GM21737 (cell line): Measurements from ENCODE around the gene ASCL2.

Experiments used
- ATAC-seq: cut with Tn5 transposase; IDR thresholded peaks from one replicate; pipeline ENCODE4 v1.9.1; 2021; ENCODE audit warnings: mild to moderate bottlenecking, moderate library complexity; ENCODE audit not compliant: unreplicated experiment

Gene ASCL2, protein sequence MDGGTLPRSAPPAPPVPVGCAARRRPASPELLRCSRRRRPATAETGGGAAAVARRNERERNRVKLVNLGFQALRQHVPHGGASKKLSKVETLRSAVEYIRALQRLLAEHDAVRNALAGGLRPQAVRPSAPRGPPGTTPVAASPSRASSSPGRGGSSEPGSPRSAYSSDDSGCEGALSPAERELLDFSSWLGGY

DNA sequence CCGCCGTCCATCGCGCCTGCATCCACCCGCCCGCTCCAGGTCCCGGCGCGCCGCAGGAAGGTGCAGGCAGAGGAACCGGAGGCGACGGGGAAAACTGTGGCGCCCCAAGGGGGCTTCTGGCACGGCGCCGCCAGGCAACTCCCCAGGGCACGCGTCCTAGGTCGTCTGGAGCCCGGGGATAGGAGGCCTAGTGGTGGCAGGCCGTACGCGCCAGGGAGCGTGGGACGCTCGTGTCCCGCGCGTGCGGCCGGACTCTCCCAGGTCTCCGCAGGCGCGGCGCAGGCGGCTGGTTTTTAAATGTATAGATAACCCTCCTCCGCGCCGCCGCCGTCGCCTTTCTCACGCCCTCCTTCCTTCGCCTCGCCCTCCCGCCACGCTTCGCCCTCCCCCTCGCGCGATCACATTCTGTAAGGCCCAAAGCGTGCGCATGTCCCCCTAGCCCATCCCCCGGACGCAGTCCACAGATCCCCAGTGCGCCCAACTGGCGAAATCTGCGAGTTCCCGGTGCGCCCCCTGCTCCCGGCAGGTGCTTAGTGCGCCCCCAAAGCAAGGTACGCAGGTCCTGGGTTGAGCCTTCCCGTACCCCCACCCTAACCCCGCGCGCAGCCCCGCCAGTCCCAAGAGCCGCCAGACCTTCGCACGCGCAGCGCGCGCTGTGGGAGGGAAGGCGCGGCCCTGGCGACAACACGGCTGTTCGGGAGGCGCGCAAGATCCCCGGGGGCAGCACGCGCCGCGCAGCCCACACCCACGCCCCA is at the start of gene ASCL2:
Gene ASCL2 (minus strand): TSS at position 267 of the 755 bp plus-strand sequence. CDS start 256 bp downstream, at position 11.
- no peak for ATAC-seq

DNA sequence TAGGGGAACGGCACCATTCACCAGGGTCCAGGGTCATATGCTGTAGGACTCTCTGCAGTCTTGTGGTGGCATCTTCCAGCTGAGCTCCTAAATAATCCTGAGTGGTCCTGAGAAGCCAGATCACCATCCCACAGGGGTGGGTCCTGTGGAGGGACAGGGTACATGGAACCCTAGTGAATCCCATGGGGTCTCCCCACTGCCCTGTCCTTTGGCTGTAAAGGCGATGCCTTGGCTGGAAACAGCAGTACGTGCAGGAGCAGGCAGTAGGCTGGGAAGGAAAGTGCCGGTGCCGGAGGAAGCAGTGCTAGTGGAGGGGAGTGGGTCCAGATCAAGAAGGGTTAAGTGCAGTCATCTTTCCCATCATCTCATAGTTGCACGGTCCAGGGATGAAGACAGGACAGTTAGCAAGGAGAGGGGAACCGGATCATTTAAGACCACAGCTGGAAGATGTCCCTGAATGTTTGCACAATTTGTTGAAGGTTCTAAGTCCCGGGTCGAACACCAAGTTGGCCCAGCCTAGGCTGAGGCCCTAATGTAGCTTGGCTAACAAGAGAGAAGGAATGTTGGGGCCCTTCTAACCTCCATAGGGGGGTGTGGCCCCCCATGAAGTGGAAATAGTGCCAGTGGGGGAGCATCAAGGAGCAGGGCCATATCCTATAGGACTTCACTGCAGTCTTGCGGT is 49.5 kb upstream of the ASCL2 start:
- ATAC-seq, result no peak

DNA sequence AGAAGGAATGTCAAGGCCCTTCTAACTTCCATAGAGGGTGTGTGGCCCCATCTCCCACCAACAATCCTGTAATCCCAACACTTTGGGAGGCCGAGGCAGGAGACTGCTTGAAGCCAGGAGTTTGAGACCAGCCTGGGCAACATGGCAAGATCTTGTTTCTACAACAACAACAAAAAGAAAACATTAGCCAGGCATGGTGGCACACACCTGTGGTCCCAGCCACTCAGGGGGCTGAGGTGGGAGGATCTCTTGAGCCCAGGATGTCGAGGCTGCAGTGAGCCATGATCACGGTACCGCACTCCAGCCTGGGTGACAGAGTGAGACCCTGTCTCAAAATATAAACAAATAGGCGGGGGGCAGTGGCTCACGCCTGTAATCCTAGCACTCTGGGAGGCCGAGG is 48.3 kb upstream of the ASCL2 start:
- no peak for ATAC-seq

DNA sequence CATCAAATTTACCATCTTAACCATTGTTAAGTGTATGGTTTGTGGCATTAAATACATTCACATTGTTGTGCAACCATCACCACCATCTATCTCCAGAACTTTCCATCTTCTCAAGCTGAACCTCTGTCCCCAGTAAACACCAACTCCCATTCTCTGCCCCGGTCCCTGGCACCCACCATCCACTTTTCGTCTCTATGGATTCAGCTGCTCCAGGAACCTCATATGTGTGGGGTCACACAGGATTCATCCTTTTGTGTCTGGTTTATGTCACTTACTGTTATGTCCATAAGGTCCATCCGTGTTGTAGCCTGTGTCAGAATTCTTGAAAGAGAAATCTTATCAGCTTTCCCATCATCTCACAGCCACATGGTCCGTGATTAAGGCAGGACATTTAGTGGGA is 47.7 kb upstream of the ASCL2 start:
- no peak for ATAC-seq

DNA sequence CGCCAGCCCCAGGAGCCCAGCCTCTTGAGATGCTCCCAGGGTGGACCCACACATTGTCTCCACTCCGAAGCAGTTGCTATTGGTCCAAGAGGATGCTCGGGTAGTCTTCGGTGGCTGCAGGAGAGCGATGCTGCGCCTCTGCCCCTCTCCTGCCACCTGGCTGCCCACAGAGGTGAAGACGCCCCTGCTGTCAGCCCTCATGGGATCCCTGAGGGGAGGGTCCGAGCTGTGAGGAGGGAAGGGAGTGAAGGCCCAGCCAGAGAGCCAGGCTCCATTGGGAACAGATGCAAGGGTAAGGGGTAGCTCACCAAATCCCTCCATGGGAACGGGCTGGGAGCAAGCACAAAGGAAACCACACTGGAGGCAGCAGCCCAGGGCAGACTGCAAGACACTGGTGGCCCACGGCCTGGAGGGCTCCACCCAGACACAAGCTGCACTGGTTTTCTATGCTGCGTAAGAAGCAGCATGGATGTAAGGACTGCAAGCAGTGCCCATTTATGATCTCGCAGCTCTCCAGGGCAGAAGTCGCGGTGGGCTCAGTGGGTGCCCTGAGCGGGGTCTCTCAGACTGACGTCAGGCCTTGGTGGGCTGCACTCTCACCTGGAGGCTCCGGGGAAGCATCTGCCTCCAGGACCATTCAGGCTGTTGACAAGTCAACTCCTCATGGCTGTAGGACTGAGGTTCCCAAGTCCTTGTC is 47.1 kb upstream of the ASCL2 start:
- ATAC-seq, result no peak

DNA sequence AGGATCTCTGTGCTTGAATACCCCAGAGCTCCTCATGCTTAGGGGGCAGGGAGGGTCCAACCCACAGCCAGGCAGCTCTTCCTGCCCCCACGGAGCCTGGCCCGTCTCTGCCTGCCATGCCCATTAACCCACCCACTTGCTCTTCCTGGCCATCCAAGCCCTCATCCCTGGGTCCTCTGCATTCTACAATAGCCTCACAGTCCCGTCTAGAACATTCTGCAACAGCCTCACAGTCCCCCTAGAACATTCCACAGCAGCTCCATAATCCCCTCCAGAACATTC is 46.5 kb upstream of the ASCL2 start:
- ATAC-seq, result no peak

DNA sequence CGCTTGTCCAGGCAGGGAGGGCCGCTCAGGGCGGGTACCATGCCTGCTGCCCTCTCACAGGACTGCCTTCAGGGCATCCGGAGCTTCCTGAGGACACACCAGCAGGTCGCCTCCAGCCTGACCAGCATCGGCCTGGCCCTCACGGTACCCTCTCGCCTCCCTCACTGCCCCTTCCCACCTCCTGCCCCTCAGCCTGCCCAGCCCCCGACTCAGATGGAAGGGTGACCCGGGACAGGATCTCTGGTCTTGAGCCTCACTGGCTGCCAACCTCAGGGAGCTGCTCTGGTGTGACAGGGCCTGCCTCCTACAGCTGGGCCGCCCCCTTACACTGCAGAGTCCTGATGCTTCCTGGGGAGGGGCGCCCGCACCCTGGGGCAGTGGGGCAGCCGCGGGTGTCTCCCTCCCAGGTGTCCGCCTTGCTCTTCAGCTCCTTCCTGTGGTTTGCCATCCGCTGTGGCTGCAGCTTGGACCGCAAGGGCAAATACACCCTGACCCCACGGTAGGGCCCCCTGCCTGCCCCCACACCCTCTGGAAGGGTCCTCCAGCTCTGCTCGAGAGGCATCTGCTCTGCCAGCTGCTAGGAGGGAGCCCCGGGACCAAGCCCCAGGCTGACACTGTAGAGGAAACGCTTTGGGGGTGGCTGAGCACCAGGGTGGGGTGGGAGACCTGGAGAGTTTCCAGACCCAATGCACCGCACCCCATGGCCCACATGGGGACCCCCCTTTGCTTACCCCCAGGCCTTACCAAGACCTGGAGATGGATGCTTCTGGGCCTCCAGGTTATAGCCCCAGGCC is 46.0 kb upstream of the ASCL2 start:
- no peak for ATAC-seq

DNA sequence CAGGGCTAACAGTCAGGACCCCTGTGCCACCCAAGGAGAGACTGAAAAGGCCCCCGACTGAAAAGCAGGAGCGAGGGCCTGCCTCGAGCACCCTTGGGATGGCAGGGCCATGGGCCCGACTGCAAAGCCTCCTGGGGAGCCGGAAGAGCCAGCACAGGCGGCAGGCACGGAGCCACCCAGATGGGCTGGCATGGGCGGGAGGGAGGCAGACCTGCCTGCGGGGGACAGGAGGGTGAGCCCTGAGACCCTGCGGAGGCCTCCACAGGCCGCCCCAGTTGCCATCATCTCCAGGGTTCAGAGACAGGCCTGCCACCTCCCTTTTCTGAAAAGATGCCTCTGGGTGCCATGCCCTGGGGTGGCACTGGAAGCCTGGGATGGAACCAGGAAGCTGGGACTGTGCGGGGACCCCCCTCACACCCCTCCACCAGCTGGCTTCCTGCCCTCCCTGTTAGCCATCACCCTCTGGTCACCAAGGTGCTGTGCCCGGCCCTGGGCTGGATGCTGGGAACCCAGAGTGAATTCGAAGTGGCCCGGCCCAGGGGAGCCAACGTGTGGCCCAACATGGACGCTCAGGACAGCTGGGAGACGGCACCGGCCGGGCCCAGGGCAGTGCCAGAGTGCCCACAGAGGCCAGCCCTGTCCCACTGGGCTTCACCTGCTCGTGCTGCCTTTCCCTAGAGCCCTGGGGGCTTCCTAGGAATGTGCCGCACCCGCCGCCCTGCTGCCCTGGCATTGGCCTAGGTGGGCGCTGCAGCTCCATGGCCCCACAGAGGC is 45.2 kb upstream of the ASCL2 start:
- no peak for ATAC-seq

DNA sequence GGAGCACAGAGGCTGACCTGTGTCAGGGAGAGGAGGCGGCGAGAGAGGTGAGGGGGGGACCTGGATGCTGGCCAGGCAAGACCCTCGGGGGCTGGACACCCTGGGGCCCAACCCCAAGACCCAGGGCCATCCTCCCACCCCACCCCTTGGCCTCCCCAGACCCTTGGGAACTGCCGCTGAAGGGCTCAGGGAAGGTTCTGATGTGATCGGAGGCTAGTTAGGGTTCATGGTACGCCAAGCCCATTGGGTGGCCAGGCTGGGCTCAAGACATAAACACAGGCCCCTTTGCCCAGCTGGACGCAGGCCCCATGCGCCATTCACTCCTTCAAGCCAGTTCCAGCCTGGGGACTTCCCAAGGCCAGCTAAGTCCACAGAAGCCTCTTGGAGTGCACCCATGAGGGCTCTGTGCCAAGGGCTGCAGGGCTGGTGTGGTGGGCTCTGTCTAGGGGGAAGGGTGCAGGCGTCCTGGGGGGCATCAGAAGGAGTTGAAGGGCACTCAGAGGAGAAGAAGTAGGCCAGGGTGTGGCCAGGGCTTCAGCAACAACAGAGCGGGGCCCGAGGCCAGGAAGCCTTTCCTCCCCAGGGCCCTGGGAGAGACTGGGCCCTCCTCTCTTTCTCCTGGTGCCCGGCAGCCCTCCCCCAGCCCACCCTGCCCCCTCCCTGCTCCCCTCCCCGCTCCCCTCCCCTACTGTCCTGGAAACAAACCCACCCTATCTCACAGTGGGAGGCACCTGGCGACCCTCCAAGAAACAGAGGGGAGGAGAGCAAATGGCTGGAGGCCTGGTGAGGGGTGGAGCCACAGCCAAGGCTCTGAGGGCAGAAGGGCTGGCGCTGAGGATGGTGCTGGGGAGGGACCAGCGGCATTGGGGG is 44.4 kb upstream of the ASCL2 start:
- no peak for ATAC-seq

DNA sequence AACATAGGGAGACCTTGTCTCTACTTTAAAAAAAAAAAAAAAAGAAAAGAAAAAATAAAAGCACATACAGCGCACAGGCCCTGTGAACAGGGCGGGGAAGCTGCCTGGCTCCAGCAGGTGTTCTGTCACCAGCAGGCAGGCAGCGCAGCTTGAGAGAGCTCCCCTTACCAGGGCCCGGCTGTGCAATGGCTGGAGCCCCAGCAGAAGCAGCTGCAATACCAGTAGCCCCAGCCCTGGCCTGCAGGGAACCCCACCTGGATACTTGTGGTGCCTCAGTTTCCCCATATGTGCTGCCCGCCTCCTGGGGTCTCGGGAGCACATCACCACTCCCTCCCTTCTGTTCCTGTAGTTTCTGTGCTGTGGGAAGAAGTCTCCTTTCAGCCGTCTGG is 43.7 kb upstream of the ASCL2 start:
- no peak for ATAC-seq

DNA sequence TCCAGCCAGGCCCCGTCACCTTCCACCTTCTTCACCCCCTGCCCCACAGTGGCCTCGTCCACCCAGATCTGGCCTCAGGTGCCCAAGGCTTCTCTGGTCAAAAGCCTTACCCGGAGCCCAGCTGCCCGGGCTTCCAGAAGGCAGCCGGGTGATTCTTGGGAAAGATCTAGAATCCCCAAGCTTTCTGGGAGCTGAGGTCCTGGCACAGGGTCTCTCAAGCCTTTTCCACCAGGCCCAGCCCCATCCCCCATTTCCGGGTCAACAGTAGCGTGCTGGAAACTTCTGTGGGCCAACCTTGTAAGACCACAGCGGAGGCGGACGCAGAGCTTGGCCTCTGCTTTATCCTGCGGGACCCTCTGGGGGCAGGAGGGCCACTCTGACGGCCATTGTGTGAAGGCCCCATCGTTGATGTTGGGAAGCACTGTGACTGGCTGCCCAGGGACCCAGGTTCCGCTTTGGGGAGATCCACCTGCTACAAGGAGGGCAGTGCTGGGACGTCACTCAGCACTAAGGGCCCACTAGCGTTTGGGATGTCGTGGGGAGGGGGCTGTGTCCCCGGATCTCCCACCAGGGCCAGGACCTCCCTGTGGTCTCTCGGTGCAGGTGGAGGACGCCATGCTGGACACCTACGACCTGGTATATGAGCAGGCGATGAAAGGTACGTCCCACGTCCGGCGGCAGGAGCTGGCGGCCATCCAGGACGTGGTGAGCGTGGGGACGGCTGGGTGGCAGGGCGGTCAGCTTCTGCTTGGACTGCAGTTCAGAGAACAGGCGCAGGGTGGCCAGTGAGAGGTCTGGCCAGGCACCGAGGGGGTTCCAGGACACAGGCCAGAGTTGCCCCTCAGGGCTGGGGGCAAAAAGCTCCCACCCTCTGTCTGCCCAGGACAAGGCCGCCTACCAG is 42.9 kb upstream of the ASCL2 start:
- ATAC-seq, result no peak

DNA sequence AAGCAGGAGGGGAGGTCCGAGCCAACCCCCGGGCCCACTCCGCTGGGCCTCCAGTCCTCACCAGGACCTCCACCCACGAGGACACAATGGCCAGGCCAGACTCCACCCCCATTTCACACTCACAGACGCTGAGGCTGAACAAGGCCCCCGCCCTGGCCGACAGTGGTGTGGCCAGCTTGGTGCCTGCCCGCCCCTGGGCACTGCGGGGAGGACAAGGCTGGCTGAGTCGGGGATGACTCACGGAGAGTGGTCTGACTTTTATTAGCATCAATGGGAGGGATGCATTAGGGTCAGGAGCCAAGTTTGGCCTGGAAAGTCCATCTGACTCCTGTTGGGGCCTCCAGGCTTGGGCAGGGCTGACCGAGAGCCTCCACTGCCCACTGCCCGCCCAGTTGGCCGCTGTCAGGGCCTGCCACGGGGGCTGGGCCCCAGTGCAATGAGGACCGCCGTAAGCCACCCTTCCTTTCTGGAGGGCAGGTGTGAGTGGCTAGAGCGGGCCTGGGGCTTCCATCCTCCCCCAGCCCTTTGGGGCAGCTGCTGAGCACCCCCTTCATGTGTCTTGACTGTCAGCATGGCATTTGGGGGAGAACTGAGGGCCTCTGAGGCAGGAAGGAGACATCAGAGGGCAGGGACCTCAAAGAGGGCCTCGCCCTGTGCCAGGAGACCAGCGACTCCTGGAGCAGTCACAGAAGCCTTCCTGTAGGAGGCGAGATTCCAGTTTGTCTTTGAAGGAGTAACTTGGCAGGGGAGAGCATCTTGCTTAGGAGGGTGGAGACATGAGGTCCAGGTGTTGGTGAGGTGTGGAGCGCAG is 42.0 kb upstream of the ASCL2 start:
- ATAC-seq, result no peak

DNA sequence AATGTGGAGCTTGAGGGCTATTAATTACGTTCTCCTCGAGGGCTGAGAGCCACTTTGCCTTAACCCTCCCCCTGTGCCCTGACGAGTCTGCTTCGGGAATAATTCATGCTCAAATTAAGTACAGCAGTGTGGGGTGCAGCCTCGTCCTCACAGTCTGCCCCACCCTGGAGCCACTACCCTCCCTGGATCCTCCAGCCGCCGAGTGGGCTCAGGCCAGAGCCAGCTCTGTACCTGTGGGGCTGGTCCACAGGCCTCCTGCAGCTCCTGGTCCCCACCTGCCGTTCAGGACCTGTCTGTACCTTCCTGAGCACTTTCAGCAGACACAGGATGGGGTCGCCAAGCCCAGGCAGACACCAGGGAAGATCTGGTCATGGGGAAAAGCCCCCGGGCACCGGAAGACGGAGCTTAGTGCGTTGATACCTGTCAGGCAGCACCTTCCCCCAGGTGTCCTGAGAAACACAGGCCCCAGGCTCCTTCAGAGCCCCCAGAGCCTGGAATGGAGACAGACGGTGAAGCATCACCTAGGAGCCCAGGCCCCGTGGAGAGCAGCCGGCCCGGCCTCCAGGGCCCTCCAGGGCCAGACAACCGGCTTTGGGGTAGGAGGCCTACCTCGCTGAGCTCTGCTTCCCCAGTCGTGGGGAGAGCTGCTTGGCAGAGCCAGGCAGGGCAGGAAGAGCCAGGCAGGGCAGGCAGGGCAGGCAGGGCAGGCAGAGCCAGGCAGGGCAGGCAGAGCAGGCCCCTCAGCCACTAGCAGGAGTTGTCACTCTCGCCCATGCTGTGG is 41.2 kb upstream of the ASCL2 start:
- no peak for ATAC-seq

DNA sequence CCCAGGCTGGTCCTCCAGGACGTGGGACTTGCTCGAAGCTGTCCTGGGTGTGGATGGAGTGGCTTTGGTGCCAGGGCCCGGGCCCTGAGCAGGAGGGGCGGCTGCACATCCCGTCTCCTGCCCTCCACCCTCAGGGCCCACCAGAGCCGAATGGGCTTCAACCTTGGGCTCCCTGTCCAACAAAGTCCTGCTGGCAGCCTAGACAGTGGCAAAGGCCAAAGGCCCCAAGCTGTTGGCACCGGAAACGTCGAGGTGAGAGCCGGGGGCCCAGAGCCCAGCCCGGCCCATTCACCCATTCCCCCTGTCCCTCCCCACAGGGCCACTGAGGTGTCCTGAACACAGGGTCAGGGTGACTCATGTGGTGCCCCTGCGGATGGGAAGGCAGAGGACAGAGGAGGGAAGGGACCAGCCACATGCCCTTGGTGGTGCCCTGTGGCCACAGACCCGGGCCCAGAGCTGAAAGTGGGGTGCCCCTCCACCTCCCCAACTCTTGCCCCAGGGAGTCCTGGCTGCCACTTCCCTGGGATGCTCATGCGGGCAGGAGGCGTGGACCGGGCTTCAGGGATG is 40.5 kb upstream of the ASCL2 start:
- no peak for ATAC-seq

DNA sequence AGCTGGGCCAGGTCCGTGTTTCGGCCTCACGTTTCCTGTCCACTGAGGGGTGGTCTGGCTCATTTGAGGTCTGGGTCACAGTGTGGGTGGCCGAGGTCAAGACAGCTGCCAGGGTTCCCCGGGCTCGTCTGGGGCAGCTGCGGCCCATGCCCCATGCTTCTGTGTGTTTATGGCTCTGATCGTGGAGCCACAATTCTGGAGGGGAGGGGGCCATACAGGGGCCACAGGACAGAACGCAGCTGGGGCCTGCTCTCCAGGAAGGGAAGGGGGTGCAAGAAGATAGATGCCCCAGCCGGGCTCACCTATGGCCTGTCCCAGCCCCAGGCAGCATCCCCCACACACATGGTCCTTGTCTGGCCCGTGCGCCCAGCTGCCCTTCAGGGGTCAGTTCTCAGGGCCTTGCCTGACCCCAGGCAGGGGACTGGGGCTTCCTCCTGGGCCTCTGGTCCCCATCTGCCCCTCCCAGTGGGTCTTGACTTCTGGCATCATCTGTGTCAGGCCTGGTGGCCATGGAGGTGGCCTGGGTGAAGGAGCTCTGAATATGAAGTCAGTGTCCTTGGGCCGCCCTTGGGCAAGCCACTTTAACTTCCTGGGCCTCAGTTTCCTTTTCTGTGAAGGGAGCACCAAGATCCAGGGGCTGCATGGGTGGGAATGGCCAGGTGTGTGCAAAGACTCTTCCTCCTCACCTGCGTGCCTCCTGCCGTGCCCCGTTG is 39.8 kb upstream of the ASCL2 start:
- no peak for ATAC-seq
